HG02885 (cell line): ENCODE results near the gene XAB2.

Experiments
- ATAC-seq: cut with Tn5 transposase; IDR thresholded peaks from one replicate; pipeline ENCODE4 v1.9.1; 2021; ENCODE audit warnings: mild to moderate bottlenecking; ENCODE audit not compliant: unreplicated experiment, poor library complexity

XAB2 gene

DNA sequence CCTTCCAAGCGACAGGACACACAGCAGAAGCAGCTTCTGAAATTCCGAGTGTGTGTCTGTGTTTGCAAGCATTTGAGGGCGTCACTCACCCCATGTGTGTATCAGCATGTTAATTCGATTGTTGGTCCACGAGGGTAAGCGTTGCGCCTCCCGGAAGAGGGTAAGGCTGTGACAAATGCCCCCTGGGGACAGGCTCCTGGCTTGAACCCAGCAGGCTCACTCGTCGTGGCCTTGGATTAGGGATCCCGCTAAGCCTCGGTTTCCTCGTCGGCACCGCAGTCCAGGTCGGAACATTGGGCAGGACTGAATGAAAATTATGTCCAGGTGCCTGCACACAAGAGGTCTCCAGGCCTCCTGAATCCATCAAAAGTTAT lies 7.0 kb upstream of the XAB2 start:
- no peak for ATAC-seq

DNA sequence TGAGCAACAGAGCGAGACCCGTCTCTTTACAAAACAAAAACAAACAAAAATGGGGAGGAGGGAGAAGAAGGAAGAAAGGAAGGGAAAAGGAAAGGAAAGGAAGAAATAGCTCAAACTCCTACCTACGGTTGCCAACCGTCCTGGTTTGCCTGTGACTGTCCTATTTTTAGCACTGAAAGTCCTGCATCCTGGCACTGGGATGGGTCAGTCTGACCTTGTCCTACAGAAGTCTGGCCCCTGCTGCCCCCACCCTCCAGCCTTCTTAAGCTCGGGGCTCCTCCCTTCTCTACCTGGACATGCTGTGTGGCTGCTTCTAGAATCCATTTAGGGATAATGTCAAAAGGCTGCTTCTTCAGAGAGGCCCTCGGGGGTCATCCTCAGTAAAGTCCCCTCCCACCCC lies 6.3 kb upstream of the XAB2 start:
- no peak for ATAC-seq

DNA sequence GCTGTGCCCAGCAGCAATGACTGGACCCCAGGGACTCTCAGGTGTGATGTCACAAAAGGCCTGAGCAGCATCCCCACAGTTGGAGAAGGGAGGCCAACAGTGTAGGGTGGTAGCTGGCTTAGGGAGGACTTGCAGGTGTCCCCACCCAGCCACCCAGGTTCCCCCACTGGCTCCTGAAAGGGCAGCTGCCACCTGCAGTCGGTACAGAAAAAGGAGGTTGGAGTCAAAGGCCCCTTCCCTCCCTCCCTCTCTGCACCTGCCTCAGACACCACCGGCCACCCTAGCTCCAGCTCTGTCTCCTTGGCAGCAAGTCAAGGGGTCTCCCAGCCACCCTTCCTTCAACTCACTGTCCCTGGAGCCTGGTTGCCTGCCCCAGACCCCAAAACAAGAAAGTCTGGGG lies 4.4 kb upstream of the XAB2 start, which contains the start of gene PCP2:
Gene PCP2, minus strand, starts transcription at position 22 of the 400 bp plus-strand sequence. CDS start 262 bp downstream, outside the sequence.
- ATAC-seq = no peak

DNA sequence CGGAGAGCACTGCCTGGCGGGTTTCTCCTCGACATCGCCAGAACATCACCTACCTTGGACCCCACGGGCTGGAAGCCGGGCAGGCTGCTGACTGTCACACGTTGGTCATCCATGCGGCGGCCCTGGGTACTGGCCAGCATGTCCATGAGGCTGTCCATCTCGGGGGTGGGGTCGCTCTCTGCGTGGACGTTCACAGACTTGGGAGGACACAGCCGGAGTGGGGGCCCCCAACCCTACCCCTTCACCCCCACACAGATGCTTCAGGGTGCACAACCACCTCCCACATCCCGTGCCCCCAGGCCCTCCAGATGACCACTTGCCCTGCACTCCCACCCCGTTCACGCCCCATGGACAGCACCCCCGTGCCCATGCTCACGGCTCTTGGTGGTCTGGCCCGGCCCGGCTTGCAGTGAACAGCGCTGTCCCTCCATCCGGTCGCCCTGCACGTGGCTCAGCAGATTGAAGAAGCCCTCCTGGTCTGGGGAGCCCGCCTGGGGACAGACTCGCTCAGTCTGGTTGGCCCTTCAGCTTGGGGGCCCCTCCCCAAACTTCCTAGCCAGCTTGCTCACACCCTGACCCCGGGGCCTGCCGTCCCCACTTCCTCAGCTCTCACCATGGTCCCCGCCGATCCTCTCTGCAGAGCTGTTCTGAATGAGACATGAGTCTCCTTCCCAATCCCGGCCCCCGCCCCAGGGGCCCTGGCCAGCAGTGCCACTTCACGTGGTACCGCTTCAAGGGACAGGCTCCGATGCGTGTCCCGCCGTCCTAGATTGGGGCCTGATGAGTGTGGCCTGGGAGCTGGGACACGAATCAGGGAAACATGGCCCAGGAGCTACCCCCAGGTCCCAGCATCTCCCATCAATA lies 3.2 kb upstream of the XAB2 start:
- no peak for ATAC-seq

DNA sequence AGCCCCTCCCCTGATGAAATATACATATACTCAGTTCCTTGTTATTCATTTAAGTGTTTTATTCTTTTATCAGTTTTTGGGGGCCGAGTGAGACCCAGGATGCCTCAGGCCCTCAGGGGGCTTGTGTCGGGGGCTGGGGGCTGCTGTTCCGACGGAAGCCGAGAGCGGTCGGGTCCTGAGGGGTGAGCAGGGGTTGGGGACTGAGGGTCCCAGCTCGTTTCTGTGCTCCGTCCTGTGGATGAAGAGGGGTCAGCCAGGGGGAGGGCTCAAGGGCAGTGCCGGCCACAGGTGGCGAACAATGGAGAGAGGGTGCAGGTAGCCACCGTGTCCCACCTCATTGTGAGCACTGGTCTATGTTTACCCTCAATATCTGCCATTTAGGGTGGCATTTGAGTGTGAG lies 2.2 kb upstream of the XAB2 start:
- no peak for ATAC-seq

DNA sequence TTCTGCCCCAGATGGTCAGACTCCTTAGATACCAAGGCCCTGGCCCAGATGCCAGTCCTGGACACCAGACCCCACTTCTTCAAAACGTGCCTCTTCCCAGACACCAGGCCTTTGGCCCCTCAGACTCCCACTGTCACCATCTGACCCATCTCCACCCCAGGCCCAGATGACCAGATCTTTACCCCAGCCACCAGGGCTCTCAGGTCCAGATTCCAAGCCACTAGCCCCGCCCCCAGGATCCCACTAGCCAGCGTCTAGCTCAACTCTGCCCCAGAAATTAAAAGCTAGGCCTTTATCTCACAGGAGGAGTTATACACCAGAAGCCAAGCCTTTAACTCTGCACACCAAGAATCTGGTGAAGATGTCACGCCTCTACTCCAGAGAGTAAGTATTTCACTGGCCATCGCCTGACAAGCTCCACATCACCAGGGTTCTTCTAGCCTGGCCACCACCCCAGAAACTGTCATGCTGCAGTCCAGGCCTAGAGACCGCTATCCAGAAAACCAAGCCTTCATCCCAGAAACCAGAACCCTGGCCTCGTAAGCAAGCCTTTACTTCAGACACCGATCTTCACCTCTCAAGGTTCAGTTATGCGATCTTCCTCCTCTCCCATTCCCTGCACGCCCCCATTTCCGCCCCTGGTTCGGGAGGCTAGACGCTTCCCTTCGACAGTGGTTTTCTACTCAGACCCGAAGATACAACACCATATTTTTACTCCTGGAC lies 595 bp downstream of the XAB2 start:
- no peak for ATAC-seq

DNA sequence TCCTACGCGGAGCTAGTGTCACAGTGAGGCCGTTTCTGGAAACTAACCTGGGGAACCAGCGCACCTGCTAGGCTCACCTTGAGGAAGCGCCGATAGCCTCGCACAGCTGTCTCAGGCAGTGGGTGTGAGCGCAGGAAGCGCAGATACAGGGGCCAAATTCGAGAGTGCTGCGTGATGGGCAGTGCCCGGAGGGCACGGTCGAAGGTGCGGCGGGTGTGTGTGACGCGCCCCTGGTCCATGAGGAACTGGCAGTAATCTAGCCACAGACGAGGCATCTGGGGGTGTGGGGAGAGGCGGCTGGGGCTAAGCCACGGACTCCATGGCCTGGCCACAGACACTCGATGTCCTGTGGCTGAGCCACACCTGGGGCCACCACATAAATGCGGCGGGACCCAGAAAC lies 2.2 kb downstream of the XAB2 start:
- no peak for ATAC-seq

DNA sequence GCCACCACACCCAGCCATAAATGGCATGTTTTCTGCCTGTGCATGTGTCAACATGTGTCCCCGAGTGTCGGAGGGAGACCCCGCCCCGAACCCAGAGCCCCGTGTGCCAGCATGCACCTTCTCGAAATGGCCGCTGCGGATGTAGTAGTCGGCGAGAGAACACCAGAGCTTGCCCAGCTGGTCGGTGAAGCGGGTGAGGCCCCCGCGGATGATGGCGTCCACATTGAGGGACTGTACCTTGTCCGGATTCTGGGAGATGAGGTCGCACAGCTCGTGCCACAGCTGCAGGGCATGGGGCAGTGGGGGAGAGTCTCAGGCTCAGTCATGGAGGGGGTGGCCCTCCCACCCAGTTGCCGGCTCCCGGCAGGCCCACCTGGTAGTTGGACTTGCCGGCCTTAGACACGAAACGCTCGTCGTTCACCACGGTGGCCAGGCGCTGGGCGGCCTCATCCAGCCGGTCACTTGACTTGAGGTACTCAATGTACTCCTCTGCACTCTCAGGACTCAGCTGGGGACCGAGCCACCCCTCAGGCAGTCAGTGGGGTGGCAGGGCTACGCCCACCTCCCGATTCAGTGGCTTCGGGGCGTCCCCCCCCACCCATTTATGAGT lies 3.5 kb downstream of the XAB2 start:
- ATAC-seq = no peak

DNA sequence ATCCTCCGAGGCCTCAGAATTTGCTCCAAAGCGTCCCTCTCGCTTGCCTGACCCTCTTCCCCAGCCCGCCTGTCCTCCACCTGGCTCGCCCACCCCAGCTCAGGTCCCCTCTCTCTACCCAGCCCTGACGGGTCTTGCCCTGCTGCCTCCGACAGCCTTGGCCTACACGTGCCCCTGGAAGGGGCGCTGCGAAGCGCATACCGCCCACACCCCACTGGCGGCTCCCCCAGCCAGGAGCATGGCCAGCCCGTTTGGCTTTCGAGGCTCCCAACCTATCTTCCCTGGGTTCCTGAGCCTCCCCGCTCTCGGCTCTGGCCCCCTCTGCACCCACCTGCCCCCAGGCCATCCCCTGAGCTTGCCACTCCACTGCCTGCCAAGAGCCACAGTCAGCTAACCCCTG lies 4.5 kb downstream of the XAB2 start:
- ATAC-seq = no peak

DNA sequence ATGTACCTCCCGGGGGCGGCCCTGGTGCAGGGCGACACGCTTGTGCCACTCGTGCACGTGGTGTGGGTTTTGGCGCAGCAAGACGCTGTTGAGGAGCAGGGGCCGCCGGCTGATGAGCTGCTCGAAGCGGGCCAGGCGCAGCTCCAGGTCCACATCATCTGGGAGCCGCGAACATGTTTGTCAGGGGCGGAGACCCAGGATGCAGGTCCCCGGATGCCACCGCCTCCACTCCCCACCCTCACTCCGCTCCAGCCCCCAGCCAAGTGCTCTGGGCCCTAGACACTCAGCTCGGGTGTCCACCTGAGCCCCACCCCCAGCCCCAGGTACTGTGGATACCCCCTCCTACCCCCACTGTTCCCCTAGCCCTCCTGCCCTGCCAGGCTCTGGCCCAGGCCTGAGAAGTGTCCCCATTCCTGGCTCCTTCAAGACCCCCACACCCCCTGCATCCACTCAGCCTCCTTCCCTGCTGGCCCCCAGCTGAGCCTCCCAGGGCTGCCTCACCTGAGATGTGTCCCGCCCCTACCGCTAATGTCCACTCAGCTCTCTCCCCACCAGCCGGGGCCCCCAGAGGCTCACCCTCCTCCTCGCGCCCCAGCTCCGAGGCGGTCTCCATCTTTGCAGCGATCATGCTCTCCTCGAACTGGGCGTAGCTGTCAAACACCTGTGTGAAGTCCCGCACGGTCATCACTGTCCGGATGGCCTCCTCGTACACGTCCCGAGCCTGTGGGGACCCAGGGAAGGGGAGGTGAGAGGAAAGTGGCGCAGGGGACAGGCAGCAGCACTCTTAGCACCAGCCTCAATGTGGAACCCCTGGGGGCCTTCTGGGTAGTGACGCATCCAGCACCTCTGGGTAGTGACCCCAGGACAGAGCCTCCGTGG lies 5.4 kb downstream of the XAB2 start:
- no peak for ATAC-seq

DNA sequence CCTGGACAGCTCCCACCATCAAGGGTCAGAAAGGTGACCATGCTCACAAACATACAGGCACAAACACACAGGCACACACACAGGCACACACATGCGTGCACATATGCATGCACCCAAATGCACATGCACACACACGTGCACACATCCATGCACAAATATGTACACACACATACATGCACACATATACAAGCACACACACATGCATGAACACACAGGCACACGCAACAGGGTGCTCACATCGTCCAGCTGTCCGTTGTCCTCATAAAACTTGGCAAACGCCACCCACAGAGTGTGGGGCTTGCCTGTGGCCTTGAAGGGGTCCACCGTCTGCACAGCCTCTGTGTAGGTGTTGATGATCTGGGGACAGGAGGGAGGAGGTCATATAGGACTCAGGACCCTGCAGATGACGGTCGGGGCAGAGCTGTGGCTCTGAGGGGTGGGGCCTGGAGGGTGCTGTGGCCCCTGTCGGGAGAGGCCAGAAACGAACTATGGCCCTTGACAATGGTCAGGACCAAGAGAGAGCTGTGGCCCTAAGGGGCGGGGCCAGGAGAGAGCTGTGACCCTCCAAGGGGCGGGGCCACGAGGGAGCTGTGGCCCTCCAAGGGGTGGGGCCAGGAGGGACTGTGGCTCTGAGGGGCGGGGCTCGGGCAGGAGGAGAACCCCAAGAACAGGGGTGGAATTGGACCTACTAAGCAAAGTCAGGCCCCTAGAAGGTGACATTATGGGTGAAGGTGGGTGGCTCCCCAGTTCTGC lies 6.2 kb downstream of the XAB2 start:
- ATAC-seq = no peak

DNA sequence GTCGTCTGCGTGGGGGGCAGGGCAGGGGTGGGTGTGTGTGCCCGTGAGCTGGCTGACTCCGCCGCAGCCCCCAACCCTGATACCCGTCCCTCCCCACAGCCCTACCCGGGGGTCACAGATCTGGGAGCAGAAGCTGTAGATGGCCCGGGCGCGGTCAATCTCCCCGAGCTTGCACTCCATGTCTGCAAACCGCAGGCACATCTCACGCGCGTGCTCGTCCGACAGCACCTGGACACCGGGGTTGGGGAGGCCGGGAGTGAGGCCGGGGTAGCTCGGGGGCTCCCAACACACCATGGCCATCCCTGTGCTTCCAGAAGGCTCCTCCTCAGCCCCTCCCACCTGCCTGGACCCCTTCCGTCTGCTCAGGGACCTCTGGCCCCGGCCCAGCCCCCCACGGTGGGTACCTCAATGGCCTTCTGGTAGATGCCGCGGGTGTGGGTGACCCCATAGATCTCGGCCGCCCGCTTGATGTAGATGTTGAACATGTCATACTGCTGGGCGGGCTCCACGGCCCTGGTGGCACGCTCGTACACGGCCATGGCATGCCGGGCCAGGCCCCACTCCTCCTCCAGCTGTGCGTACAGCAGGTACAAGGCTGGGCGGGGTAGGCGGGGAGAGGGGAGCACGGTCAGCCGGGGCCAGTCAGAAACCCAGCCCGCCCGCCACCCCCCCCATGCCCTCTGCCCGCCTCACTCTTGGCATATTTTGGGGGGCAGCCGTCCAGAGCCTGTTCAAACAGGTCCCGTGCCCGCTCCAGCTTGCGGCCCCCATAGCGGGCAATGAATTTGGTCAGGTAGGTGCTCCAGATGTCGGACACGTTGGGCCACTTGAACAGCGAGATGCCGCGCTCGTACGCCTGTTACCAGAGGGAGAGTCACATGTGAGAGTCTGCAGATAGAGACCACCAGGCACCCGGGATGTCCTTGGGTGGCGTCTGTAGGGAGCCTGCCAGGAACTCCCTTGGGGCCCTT lies 8.6 kb downstream of the XAB2 start:
- no peak for ATAC-seq

DNA sequence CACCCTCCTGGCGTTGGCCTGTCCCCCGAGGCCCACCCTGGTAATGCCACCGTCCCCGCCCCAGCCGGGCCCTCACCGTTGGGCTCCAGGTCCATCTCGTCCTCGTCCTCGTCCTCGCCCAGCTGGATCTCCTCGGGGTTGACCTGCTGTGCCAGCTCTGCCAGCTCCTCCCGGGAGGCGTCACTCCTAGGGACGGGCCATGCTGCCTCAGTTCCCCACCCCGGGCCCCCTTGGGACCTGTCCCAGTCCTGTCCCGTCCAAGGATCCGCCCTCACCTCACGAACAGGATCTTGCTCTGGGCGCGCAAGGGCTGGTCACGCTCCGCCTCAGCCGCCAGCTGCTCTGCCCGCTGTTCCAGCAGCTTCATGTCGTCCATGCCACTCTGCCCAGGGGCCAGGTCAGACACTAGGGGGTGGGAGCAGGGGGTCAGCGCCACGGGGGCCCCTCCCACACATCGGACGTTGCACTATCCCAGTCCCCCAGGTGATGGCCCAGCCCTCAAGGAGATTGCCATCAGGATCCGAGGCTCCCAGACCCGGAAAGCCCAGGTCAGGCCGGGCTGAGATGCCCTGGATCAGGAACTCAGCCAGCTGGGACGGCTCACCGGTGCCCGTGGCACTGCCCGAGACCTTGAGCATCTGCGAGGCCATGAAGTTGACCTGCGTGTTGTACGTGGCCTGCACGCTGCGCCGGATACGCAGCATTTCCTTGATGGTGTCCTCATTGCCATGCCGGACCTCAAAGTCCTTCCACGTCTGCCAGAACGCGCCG lies 9.5 kb downstream of the XAB2 start:
- ATAC-seq = no peak

DNA sequence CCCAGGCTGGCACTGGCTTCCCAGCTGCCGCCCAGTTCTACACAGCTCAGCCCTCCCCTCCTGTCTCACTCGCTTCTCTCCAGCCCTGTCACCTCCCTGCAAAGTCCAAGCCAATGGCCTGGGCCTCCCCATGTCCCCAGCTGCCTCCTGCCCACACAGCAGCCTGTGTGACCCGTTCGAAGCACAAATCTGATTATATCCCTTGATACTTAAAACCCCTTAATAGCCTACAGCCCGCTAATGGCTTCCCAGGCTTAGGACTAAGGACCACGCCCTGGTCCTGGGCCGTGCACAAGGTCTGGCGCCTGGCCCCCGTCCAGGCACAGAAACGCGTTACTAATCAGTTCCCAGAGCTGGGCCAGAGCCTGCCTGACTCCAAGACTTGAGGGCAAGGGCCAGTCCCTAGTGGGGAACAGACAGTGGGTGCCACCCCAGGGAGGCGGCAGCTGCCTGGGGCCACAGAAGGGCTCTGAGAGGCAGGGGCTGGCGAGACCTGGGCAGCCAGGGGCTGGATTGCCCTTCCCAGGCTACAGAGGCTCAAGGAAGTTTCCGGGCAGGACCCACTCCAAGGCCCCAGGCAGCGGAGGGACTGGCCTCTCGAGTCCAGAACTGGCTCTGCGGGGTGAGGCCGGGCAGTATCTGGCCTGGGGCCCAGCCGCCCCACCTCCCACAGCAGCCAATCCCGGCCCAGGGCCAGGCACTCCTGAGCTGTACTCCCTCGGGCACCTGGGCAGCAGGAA lies 10.4 kb downstream of the XAB2 start:
- no peak for ATAC-seq

DNA sequence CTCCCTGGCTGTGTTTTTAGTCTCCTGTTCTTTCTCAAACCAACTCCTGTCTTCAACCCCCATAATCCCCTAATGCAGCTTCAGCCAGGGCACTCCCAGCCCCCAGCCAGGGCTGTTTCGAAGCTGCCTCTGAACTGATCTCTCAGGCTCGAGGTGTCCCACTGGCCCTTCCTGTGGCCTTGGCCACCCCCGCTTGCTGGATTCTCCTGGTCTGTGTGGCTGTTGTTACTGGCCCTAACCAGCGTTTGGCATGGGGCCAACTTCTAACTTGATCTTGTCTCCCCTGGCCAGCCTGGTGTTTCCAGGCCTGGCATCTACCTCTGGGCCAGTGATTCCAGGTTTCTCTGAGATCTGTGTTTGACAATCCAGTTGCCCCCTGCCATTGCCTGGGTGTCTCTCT lies 11.0 kb downstream of the XAB2 start:
- no peak for ATAC-seq

DNA sequence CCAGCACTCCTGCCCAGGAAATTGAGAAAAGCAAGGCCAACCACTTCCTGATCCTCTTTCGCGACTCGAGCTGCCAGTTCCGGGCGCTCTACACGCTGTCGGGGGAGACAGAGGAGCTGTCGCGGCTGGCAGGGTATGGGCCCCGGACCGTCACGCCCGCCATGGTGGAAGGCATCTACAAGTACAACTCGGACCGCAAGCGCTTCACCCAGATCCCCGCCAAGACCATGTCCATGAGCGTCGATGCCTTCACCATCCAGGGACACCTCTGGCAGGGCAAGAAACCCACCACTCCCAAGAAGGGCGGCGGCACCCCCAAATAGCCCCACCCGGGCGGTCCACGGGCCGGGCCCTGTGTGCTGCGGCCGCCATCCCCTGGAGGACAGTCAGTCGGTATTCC lies 11.6 kb downstream of the XAB2 start:
- no peak for ATAC-seq

DNA sequence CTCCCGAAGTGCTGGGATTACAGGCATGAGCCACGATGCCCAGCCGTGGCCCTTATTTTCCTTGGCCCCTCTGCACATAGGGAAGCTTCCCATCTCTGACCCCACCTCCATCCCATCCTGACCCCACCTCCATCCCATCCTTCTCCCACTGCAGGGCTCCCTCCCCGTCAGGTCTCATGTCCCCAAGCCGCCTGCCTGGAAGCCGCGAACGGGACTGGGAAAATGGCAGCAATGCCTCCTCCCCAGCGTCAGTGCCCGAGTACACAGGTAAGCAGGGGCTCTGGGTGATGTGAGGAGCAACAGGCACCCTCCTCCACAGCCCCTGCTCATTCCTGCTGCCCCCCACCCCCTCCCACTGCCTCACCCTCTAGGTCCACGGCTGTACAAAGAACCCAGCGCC lies 12.2 kb downstream of the XAB2 start:
- ATAC-seq = no peak
